Dermis microvascular lymphatic vessel endothelial cell (primary cell): Measurements from ENCODE around the gene TWIST2. TPM values are rescaled to one million over a fixed set of nuclear protein-coding genes. Genes with fewer than 3 reads are reported as not detected.

ENCODE experiments used
- DNase-seq, 2 donors: peaks; one replicate each; pipeline versions ENCODE4 v3.0.0 to v3.0.0-alpha.2; 2010; ENCODE audit warnings: low read depth in 2 of 2
- total RNA-seq: library from RNA; depleted of rRNA; stranded (reverse); fragments of >200 nt; gene quantifications from 2 replicates; pipeline ENCODE4 v1.2.1, GENCODE V29; 2014

The TWIST2 gene
- total RNA-seq, 1 donor from 2014 or later, result not detected

DNA sequence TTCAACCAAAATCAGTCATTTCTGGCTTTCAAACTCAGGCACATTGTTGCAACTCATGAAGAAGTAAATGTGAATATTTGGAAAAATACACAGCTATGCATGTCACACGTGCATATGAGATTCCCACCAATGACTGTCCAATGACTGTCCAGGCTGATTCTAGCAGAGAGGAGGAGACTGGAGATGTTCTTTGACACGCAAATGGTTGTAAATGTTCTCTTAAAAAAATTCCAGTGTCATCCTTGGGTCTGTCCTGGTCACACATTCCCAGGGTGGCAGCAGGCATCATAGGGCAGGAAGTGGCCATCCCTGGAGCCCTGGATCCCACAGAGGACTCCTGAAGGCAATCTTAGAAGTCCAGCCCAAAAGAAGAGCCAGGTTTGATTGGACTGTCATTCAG, 40.9 kb downstream of the TWIST2 start:
- DNase-seq, result no peak

DNA sequence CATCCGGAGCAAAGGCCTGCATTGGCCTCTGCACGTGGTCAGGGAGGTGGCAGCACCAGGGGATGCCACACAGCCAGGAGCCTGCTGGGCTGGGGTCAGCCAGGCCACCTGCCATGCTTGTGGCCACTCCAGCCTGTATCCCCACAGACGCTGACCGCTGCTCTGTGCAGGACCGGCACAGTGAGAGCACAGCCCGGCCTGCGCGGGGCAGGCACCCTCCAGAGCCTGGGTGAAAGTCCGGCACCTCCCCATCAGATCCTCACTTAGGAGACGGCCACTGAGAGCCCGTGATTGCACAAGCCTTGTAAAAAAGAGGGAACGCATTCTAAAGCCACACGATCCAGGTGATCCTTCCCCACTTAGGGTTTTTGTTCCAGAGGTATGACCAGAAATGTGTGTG, 42.2 kb downstream of the TWIST2 start:
- DNase-seq, result no peak

GRCh38 chr2:238890618-238891456, 43.0 kb downstream of the TWIST2 start:
- DNase-seq, result no peak

- DNase-seq, result no peak
These were observed 43.7 kb downstream of the TWIST2 start for GRCh38 chr2:238891457-238892203.

- no peak for DNase-seq
These were observed 44.3 kb downstream of the TWIST2 start for GRCh38 chr2:238892204-238892500.

DNA sequence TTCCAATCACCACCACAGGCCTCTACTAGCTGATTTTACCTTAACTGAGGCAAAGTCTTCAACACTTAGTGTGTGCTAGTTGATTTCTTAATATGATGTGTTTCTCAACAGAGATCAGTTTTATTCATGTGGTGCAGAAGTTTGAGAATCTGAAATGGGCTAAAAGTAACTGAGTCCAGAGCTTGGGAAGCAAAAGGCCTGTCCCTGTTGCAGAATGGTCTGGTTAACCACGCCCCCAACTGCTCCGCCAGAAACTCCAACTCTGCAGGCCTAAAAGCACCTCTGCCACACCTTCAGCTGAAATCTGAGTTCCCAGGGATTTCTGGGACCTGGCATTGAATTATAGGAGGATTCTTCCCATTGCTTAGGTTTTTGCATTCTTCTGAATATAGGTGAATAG, 44.9 kb downstream of the TWIST2 start:
- no peak for DNase-seq

DNA sequence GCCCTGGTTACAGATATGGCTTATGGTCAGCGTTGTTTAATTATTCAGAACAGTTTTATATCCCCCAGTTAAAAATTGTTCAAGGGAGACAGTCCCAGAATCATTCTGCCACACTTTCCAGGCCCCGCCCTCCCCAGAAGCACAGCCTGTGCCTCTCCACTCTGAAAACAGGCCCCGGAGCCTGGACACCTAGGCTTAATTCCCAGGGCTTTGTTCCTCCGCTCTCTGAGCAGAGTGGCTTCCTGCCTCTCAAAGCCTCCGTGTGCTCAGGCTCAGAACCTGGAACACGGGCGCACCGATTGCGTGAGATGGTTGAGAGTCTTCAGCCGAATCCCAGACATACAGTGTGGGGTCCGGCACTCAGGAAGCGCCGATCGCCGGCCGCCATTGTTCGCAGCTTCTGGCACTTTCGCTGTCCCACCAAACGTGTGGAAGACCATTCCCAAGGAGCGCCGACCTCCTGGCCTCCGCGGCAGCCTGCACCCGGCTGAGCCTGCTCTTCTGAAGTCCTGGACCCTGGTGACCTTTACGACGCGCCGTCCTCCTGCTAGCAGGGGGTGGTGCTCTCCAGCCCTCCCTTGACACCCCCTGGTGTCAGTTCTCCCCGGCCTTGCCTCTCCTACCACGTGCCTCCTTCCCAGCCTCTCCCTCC, 45.6 kb downstream of the TWIST2 start:
- DNase-seq, result no peak

DNA sequence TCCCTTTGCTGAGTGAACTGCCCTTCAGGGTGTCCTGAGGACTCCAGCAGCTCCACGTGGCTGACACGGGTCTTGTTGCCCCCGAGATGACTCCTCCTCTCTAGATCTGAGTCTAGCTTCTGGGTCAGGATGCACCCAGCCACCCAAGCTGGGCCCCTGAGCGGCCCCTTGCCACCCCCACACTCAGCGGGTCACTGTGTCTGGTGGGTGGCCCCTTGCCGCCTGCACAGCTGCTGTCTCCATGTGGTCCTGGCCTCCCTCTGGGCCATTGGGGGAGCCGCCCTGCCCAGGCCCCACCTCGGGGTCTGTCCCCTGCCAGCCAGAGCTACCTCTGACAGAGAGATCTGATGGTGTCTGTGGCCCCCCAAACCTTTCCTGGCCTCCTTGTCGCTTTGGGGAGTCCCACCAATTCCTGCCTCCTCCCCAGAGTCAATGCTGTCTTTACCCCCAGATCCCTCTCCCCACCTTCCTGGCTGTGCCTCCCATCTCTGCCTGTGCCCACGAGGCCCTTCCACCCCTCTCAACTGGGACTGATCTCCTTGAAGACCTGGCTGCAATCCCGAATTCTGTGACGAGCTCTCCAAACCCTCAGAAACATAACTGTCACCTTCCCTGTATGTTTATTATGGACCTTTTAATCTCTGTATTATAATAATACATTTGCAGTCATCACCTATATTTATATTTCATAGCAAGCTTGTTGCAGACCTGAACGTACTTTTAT, 46.5 kb downstream of the TWIST2 start:
- DNase-seq, result no peak

DNA sequence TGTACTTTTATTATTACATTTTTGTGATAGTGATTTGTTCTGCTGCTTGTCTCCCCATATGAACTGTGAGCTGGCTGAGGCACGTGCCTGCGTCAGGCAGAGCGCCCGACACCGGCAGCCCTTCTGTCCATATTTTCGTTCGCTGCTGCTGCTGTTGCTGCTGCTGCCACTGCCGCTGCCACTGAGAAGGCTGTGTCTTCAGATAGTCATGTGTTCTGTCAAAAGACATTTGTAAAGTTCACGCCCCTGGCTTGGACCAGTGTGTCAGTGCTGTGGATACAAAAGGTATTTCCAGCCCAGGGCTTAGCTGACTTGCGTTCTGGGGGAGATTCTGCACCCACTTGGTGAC, 47.0 kb downstream of the TWIST2 start:
- no peak for DNase-seq

GRCh38 chr2:238895361-238895882, 47.5 kb downstream of the TWIST2 start:
- peak in 1 of 2 donors; percentile 32 for DNase-seq

DNA sequence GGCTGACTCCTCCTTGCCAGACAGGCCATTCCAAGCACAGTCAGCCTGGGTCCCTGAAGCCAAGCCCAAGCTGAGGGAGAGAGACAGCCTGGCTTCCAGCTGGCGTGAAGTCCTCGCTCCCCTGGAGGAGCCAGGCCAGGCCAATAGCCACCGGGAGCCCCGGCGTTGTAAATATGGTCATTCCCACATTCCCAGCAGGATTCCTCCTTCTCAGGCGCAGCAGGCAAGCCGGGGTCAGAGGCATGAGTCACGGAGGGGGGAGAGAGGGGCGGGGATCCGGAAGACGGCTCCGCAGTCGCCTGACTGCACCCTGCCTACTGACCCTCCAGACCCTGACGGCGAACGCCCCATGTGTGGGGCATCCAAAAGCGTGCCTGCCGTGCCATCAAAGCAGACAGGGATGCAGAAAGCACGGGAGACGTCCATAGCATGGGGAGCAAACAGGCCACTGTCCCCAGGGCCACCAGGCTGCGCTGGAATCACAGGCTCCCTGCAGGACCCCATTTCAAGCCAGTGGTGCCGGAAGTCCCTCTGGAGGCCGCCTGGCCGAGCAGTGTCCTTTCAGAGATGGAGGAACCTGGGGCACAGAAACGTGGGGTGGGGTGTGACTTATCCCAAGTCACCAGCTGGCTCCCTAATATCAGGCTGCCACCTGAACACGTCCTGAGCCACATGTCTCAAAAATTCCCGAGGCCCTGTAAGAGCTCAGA, 48.2 kb downstream of the TWIST2 start:
- peak in 1 of 2 donors; percentile 79 for DNase-seq

GRCh38 chr2:238896641-238897040, 48.8 kb downstream of the TWIST2 start:
- no peak for DNase-seq

DNA sequence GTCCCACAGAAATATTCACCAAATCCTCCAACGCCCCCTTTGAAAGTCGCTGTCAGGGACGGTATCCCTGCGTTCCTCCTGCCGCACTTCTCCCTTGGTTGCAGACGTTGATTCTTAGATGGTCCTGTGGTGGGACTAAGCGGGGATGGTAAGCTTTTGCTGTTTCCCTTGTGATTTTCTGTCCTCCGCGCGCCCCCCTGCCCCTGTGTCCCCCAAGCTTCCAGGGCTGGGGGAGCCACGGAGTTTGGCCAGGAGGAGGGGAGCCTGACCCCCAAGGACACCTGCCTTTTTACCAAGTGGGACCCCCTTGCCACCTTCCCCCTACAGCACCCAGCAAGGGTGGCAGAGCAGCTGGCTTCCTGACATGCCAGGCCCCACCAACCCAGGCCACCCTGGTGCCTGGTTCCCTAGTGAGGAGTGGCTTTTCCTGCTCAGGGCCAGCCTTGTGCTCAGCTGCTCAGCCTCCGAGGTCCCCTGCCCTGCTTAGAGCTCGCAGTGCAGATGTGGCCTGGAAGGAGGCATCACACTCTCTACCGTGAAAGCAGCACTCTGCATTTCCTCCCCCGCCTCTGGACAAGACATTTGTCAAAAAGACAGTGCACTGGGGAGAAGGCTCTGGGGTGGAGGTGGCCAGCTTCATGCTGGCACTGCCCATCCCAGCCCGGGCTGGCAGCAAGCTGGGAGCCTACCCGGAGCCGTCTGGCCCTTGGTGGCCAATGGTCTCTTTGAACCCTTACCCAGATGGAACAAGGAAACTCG, 49.4 kb downstream of the TWIST2 start:
- DNase-seq, result no peak

DNA sequence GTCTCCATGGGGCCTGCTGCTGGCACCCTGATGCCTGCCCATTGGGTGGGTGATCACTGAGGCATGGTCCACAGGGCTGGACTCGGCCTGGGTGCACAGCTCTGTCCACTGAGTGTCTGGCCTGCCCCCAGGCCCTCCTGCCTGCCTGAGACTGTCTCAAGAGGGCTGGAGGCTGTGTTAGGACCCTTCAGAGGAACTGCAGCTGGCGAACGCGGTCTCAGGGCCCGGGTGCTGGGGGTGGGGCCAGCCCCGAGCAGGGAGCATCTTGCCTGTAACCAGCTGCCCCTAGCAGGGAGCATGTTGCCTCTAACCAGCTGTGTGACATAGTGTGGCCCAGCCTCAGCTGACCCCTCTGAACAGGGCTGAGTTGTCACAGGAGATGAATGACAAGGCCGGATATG, 50.0 kb downstream of the TWIST2 start:
- no peak for DNase-seq

- no peak for DNase-seq
These were observed 50.8 kb downstream of the TWIST2 start for GRCh38 chr2:238898534-238899281.

GRCh38 chr2:238899386-238899785, 51.5 kb downstream of the TWIST2 start:
- no peak for DNase-seq

- DNase-seq, result no peak
These were observed 52.6 kb downstream of the TWIST2 start for GRCh38 chr2:238900511-238900910.

DNA sequence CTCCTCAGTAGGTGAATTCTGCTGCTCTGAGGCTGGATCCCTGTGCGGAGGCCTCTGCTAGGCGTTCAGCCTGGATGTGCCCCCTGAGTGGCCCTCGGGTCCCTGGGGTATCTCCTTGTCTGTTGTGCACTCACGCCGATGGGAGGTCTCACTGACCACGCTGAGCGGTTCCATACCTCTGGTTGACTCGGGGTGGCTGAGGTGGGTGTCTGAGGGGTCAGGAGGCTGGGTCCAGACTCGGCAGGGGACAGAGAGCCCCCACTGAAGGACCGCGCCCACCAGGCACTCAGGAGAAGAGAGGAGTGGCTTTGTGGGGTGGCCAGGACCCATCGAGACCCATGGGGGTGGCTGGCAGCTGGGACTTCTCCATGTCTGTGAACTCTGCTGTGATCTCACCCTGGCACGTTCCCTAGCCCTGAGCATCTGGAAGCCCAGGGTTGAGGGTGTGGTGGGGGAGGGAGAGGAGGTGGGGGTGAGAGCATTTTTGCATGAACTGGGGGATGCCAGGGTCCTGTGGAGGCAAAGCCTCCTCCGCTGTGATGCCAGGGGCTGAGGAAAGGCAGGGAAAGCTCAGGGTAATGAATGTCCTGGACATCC, 53.7 kb downstream of the TWIST2 start:
- DNase-seq, result no peak

- no peak for DNase-seq
These were observed 54.4 kb downstream of the TWIST2 start for GRCh38 chr2:238902285-238902684.
